CD4-positive, alpha-beta T cell treated with Interleukin-15 for 4 hours (primary cell): ENCODE measurements around the gene ESRP2.

ENCODE experiments used
- DNase-seq: peaks from one replicate; pipeline ENCODE4 v3.0.0-alpha.2; 2020; ENCODE audit warnings: low spot score

The ESRP2 gene

GRCh38 chr16:68217506-68217905 lies 18.4 kb downstream of the ESRP2 start:
- no peak for DNase-seq

- DNase-seq: no peak
These were observed 19.7 kb downstream of the ESRP2 start for GRCh38 chr16:68216240-68216639.

GRCh38 chr16:68215302-68215701 lies 20.6 kb downstream of the ESRP2 start:
- DNase-seq: no peak

DNA sequence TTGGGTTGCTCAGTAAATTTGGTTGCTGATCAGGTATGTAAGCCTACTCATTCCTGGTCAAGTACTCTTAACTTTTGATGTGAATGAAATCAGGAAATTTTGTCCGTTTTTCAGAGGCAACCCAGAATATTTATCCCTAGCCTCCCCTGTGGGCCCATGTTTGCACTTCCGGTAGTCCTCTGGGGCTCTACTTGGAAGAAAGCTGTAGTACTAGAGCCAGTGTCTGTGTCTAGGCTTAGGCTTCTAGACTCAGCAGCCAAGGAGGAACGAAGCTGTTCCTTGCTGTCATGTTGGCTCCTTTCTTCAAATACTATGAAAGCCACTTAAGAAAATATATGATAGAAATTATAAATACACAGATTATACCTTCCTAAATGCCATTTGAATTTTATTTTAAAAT lies 21.2 kb downstream of the ESRP2 start:
- DNase-seq: no peak

DNA sequence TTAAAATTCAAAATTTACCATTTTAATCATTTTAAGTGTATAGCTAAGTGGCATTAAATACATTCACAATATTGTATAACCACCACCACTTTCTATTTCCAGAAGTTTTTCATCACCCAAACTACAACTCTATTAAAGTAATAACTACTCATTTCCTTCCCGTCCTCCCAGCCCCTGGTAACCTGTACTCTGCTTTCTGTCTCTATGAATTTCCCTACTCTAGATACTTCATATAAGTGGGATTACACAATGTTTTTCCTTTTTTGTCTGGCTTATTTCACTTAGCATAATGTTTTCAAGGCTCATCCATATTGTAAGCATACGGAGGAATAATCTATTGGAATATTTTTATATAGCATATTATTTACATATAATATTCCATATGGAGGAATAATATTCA lies 29.7 kb downstream of the ESRP2 start:
- no peak for DNase-seq

- no peak for DNase-seq
These were observed 33.8 kb downstream of the ESRP2 start for GRCh38 chr16:68202091-68202519.

- peak; percentile 9 for DNase-seq
These were observed 35.7 kb downstream of the ESRP2 start for GRCh38 chr16:68200088-68200783.

GRCh38 chr16:68197250-68197649 lies 38.7 kb downstream of the ESRP2 start:
- no peak for DNase-seq

DNA sequence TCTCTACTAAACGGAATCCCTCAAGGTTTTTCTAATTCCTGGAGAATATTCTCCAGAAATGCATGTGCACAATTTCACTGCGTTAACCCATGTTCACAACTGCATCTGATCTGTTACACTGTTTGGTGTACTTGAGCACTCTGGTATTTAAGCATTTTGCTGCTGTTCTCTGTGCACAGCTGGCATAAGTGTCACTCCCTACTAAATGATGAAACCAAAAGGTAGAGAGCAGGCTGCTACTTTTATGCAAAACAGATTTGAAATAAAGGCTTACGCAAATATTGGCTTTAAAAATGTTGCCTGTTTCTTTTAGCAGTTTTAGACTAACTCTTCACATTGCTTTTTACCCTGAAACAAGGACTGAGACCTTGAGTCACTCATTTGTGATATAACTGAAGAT lies 41.7 kb downstream of the ESRP2 start:
- no peak for DNase-seq

GRCh38 chr16:68190736-68191510 lies 45.0 kb downstream of the ESRP2 start:
- DNase-seq: no peak

DNA sequence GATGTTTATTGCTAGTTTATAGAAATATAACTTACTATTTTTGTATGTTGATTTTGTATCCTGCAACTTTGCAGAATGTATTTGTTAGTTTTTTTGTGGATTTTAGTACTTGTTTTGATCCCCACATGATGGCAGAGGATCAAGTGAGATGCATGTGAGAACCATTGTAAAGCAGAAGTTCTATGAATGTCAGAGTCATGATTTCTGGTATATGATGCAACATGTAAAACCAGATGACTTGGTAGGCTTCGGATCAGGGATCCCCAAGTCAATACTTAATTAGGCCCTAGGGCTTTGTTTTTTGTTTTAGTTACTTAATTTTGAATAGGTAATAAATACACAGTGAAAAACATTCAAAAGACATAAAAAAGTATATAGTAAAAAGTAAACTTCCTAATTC lies 45.8 kb downstream of the ESRP2 start:
- DNase-seq: no peak

- DNase-seq: no peak
These were observed 47.8 kb downstream of the ESRP2 start for GRCh38 chr16:68188170-68188569.

- DNase-seq: no peak
These were observed 48.4 kb downstream of the ESRP2 start for GRCh38 chr16:68187505-68187904.

DNA sequence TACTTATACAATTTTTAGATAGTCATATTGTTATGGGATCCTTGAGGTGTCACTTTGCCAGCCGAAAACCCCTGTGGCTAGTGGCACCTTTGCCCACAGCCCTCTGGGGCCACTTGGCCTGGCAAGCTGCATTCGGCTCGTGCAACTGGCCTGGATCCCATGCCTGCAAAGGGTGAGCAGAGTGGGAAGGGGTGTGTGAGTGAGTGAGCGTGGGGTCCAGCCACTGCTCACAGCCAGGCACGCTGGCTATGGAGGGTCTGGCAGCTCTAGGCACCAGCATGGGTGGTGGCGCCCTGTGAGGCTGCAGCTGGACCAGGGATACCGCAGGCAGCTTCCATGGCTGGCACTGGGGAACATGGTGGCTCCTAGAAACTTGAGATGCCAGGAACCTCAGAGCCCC lies 49.0 kb downstream of the ESRP2 start:
- DNase-seq: no peak

- DNase-seq: no peak
These were observed 52.9 kb downstream of the ESRP2 start for GRCh38 chr16:68183046-68183445.

- no peak for DNase-seq
These were observed 56.1 kb downstream of the ESRP2 start for GRCh38 chr16:68179855-68180254.

DNA sequence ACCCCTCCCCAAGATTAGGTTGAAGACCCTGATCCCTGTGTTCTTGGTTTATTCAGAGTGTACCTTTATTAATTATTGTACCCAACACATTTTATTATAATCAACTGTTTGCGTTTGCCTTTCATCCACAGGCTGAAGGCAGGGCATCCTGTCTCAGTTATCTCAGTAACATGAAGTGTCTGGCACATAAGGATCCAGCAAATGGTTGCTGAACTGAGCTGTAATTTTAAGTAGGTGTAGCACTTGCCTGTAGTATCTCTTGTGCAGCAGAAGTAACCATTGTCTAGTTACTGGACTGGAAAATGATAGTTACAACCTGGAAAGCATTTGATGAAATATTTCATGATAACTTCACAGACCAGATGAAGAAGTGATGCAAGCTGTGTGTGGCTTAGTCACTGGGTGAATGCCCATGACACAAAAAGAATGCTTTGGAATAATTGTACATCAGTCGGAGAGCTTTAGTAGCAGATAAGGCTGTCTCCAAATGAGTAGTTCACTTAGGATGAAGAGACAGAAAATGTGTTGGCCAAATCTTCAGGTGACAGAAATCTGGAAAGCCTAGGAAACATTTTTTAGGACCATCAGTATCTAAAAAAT lies 56.6 kb downstream of the ESRP2 start:
- DNase-seq: no peak
